HG02623 (cell line): ENCODE results near the gene KLF16.

Source experiments
- ATAC-seq: cut with Tn5 transposase; IDR thresholded peaks from one replicate; pipeline ENCODE4 v1.9.1; 2021; ENCODE audit warnings: moderate library complexity; ENCODE audit not compliant: unreplicated experiment

KLF16 gene

GRCh38 chr19:1811942-1812425 lies 51.4 kb downstream of the KLF16 start, which contains the start of gene ATP8B3:
ATP8B3 (minus strand) TSS chr19:1812276; CDS start chr19:1811736, 540 bp downstream.
- ATAC-seq: no peak

- no peak for ATAC-seq
Observed at GRCh38 chr19:1811472-1811894, 51.9 kb downstream of the KLF16 start.

DNA sequence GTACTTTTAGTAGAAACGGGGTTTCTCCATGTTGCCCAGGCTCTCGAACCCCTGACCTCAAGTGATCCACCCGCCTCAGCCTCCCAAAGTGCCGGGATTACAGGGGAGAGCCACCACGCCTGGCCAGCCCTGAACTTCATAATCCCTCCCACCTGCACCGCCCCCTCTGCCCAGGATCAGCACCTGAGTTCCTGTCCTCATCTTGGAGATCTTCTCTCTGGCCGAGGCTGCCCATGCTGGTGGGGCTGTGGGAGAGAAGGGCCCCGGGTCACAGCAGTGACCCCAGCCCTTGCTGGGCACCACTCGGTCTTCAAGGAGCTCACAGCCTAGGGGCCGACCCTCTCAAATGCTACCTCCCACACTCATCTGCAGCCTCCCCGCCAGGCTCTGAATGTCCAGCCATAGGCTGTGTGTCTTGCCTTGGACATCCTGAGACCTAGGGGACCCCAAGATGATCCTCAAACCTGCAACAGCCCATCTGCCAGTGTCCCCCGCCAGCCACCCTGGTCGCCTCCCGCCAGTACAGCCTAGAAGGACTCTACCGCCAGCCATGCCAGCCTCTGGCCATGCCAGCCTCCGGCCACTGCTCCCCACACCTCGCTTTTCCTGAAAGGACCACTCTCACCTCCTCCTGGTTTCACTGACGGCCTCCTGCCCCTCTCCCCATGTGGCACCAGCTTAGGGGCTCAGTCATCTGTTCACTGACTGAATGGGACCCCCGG lies 52.8 kb downstream of the KLF16 start:
- ATAC-seq: no peak

- ATAC-seq: no peak
Observed at GRCh38 chr19:1809678-1810077, 53.7 kb downstream of the KLF16 start.

GRCh38 chr19:1808395-1808731 lies 55.0 kb downstream of the KLF16 start:
- no peak for ATAC-seq

DNA sequence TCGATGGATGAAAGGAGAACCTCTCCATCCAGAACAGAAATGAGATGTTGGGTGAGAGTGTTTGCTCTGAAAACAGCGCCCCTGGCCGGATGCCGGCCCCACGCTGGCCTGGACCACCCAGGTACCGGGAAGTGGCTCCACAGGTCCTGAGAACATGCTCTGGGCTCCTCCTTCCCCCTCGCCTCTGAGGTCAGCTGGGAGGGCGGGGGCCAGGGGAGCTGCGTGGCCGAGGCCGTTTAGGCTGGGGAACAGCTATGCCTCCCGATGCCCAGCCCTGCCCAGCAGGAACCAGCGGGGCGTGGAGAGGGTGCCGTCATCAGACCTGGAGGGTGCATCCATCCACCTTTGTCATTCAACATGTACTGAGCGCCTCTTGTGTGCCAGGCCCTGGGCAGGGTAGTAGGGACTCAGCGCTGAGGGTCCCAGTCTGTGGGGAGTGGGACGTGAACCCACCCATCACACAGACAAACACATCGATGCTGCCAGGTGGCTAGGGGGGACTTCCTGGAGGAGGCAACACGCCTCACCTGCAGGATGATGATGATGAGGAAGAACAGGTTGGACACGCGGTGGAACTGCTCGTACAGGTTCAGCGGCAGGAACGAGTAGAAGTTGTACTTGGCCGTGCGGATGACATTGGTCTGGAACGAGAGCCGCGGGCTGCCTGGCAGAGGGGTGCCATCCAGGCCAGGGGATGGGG lies 55.5 kb downstream of the KLF16 start:
- ATAC-seq: no peak

DNA sequence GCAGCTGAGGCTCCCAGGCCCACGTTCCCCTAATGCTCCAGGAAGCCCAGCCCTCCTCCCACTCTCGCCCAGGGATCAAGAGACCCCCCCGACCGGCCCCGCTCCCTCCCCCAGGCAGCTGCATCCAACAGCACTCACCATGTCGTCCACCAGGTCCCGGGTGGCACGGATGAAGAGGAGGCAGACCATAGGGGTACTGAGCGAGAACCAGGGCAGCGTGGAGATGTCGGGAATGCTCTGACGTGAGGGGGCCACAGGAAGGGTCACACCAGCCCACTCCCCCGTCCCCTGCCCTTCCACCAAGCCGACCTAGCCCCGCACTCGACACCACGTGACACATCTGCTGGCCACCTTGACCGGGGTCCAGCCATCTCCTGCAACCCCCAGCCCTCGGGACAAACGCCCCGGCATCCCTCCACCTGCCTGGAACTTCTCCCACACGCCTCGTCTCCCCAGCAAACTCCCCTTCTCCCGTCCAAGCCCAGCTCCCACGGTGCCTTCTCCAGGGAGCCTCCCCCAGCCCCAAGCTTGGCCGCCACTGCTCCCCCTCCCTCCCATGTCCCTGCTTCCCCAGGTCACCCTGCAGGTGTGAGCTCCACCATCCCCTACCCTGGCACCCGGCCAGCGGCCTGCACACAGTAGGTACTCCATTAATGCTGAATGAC lies 56.2 kb downstream of the KLF16 start:
- no peak for ATAC-seq

- no peak for ATAC-seq
Observed at GRCh38 chr19:1806184-1807029, 57.0 kb downstream of the KLF16 start.

- no peak for ATAC-seq
Observed at GRCh38 chr19:1805401-1806183, 57.8 kb downstream of the KLF16 start.

GRCh38 chr19:1804858-1805257 lies 58.5 kb downstream of the KLF16 start:
- no peak for ATAC-seq
